Activated naive CD8-positive, alpha-beta T cell (primary cell): ENCODE data around the gene ARPC3.
A peak's percentile ranks its signal among the peaks of the same experiment; 100 is the strongest.
"Not testable (repeated sequence)": the region's sequence is repeated elsewhere in the genome, so short reads cannot be mapped to it uniquely, and the experiment has no call there.

Experiments
- H3K27ac Mint-ChIP-seq: one replicate; pipeline ENCODE4 v1.8.0; 2021; ENCODE audit warnings: mixed read lengths
- H3K27me3 Mint-ChIP-seq: one replicate; pipeline ENCODE4 v1.8.0; 2021; ENCODE audit warnings: mixed read lengths
- H3K36me3 Mint-ChIP-seq: one replicate; pipeline ENCODE4 v1.8.0; 2021; ENCODE audit warnings: mixed read lengths
- H3K4me1 Mint-ChIP-seq: one replicate; pipeline ENCODE4 v1.8.0; 2021; ENCODE audit warnings: low read depth, mixed read lengths
- H3K4me3 Mint-ChIP-seq: one replicate; pipeline ENCODE4 v1.8.0; 2021; ENCODE audit warnings: mild to moderate bottlenecking, mixed read lengths
- H3K9me3 Mint-ChIP-seq: one replicate; pipeline ENCODE4 v1.8.0; 2021; ENCODE audit warnings: low read depth, mixed read lengths

The ARPC3 gene

DNA sequence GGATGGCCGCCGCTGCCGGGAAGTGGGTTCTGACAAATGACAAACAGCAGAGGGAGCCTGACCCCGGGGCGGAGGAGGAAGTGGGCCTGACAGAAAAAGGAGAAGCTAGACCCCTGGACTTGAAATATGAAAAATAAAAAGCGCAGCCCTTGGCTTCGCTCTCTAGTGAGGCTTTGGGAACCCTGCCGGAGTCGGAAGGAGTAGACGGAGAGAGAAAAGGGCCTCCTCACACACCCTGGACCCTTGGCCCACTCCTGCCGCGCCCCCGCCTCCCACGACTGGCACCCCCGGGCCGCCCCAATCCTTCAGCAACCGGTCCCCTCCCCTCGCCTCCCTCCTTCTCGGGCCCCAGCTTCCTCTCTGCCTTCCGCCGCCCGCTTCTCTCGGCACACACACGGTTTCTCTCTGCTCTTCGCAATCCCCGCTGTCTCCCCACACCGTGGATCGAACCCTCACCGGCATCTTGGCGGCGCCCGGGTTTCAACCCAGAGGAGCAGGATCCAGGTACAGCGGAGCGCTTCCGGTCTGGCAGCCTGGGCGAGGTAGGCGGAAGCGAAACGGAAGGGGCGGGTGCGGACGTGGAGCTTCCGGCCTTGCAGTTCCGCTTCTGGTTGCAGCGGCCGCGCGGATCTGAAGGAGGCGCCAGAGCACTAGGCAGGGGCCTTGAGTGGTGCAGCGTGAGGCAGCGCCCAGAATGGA, at the start of gene ARPC3:
Gene ARPC3, minus strand, starts transcription at position 539 of the 699 bp plus-strand sequence. Its CDS starts 77 bp downstream, at position 462.
- H3K9me3 Mint-ChIP-seq: no peaks in the 10 kb centered on the region
- H3K27ac Mint-ChIP-seq: peak within 1 kb of the TSS; percentile 99
- H3K4me3 Mint-ChIP-seq: peak within 1 kb of the TSS; percentile 99
- H3K4me1 Mint-ChIP-seq: peaks cover 38% of the 10 kb centered on the region
- H3K27me3 Mint-ChIP-seq: no peaks in the 10 kb centered on the region
- H3K36me3 Mint-ChIP-seq: no peaks in the 10 kb centered on the region

DNA sequence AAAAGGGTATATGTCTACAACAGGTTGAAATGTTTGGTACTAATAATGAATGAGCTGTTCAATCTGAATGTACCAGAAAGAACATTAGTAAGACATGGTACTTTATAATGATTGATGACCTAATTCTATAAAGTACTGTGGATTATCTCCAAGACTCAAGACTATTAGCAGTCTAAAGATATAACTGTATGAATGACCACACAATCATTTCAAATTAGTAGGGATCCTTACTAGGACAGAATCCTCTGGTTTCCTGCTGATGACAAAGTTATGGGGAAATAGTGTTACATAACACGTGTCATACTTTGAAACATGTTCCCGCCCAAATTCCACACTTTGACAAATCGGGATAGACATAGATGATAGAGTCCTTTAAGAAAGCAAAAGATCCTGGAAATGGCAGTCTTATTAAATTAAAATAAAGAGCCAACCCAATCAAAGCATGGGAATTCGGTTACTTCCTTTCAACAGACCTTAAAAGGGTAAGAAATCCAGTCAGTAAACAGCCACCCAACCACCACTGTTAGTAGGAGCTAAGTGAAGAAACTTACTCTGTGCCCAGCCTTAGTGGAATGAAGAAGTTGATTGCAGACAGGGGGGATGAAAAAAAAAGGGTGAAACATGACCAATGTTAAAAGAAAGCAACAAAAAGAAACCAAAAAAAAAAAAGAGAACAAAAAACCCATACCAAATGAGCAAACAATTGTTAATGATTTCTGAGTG, 49.0 kb upstream of the ARPC3 start:
- H3K4me1 Mint-ChIP-seq: peaks cover 35% of the 10 kb centered on the region
- no peaks in the 10 kb centered on the region for H3K9me3 Mint-ChIP-seq
- peaks cover 7% of the 10 kb centered on the region for H3K36me3 Mint-ChIP-seq
- H3K27me3 Mint-ChIP-seq: no peaks in the 10 kb centered on the region
- peak overlapping the region; percentile 51 for H3K27ac Mint-ChIP-seq
- peak overlapping the region; percentile 69 for H3K4me3 Mint-ChIP-seq

GRCh38 chr12:110475426-110475825, 25.3 kb upstream of the ARPC3 start:
- Mint-ChIP-seq H3K9me3 (no peaks in the 10 kb centered on the region), H3K4me3 (no peak overlapping the region), H3K27ac (no peak overlapping the region), H3K27me3 (no peaks in the 10 kb centered on the region), H3K4me1 (peaks cover 11% of the 10 kb centered on the region), H3K36me3 (no peaks in the 10 kb centered on the region)

DNA sequence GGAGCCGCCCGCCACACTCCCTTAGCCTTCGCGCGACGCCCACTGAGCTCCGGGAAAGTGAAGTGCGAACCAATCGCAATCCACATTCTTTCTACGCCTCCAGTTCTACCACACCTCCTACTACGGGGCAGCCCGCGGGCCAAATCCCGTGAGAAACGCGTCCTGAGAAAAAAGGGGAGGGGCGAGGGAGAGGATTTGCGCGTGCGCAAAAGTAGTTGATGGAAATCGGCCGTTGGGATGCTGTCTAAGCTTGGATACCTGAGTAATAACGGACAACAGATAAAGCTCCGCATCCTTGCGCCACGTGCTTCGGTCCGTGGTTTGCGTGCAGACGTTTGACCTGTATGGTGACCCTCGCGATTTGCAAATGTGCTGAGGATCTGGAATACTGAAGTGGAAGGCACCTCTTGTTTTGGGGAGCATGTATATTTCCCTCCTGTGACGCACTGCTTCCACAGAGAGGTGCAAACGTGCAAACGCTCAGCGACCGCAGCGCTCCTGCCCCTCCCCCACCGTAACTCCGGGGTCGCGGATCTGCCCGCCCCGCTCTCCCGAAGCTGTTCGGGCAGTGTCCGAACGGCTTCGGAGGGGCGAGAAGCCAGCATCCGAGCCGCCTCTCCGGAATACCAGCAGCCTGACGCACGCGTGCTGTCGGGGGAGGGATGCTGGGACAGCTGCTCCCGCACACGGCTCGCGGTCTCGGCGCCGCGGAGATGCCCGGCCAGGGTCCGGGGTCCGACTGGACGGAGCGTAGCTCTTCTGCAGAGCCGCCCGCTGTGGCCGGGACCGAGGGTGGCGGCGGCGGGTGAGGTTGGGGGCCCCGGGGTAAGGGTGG, 18.3 kb upstream of the ARPC3 start, which contains the start of the genes FAM216A and GPN3:
Gene FAM216A, plus strand, starts transcription at position 632 of the 835 bp plus-strand sequence. Its CDS starts 31 bp downstream, at position 663.
Gene GPN3, minus strand, starts transcription at position 44 of the 835 bp plus-strand sequence. CDS start 54 bp downstream, outside the sequence.
- peaks cover 42% of the 10 kb centered on the region for H3K4me1 Mint-ChIP-seq
- H3K27ac Mint-ChIP-seq: peak within 1 kb of the TSS; percentile 99
- H3K27me3 Mint-ChIP-seq: no peaks in the 10 kb centered on the region
- peaks cover 3% of the 10 kb centered on the region for H3K36me3 Mint-ChIP-seq
- no peaks in the 10 kb centered on the region for H3K9me3 Mint-ChIP-seq
- peak within 1 kb of the TSS; percentile 100 for H3K4me3 Mint-ChIP-seq

DNA sequence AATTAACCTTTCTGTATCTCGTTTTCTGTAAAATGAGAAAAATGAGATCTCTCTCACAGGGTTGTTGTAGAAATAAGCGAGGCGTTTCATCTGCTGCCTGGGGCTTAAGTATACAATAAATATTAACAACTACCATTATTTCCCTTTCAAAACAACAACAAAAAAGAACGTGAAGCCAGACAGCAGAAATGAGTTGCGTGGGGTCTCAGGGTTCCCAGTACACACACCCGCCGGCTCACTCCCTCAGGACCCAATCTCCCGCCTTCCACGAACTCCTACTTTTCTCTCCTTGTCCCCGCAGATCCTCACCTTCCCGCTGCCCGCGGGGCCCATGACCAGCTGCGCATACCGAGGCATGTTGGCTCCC, 17.7 kb upstream of the ARPC3 start:
- Mint-ChIP-seq H3K36me3 (peaks cover 3% of the 10 kb centered on the region), H3K9me3 (no peaks in the 10 kb centered on the region), H3K27me3 (no peaks in the 10 kb centered on the region), H3K27ac (peak overlapping the region; percentile 99), H3K4me3 (peak overlapping the region; percentile 100), H3K4me1 (peaks cover 42% of the 10 kb centered on the region)

DNA sequence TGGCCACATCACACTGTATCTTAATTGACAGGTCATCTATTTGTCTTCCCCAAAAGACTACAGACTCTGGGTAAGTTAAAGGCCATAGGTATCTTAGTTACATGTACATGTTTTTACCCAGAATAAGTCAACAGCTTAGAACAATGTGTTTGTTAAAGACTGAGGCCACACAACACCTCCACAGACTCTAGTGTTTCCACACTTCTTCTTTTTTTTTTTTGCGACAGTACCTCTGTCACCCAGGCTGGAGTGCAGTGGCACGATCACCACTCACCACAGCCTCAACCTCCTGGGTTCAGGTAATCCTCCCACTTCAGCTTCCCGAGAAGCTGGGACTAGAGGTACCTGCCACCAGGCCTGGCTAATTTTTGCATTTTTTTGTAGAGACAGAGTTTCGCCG, 16.7 kb upstream of the ARPC3 start:
- Mint-ChIP-seq H3K27me3 (no peaks in the 10 kb centered on the region), H3K4me1 (peaks cover 46% of the 10 kb centered on the region), H3K27ac (no peak overlapping the region), H3K4me3 (peak overlapping the region; percentile 100), H3K9me3 (no peaks in the 10 kb centered on the region), H3K36me3 (peaks cover 6% of the 10 kb centered on the region)

GRCh38 chr12:110465765-110466164, 15.6 kb upstream of the ARPC3 start:
- not testable (repeated sequence) for H3K27me3 Mint-ChIP-seq, H3K36me3 Mint-ChIP-seq, H3K27ac Mint-ChIP-seq, H3K9me3 Mint-ChIP-seq
- Mint-ChIP-seq H3K4me1 (peaks cover 44% of the 10 kb centered on the region), H3K4me3 (peak overlapping the region; percentile 42)

DNA sequence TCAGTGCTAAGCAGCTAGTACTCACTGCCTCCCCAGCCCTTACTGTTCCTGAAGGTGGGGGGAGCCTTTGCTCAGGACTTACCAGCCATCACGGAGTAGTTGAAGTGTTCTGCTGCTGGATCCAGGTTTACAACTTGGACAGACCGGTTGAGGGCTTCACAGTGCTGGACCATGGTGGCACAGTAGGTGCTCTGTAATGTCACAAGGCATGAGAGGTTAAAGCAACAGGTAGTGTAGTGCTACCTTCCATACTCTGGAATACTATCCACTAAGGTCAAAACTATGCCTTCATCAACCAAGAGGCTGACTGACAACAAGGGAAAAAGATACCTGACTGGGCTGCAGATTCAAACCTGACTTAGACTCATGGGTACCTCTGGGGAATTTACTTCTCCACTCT, 14.9 kb upstream of the ARPC3 start:
- Mint-ChIP-seq H3K27ac (no peak overlapping the region), H3K4me1 (peaks cover 38% of the 10 kb centered on the region), H3K27me3 (no peaks in the 10 kb centered on the region), H3K36me3 (peaks cover 6% of the 10 kb centered on the region), H3K4me3 (no peak overlapping the region), H3K9me3 (no peaks in the 10 kb centered on the region)

- H3K36me3 Mint-ChIP-seq, H3K27ac Mint-ChIP-seq, H3K4me3 Mint-ChIP-seq, H3K9me3 Mint-ChIP-seq, H3K27me3 Mint-ChIP-seq: not testable (repeated sequence)
- H3K4me1 Mint-ChIP-seq: peaks cover 17% of the 10 kb centered on the region
These were observed 11.1 kb upstream of the ARPC3 start for GRCh38 chr12:110461189-110461588.

GRCh38 chr12:110458756-110459155, 8.6 kb upstream of the ARPC3 start:
- Mint-ChIP-seq H3K36me3 (peaks cover 5% of the 10 kb centered on the region), H3K9me3 (no peaks in the 10 kb centered on the region), H3K4me3 (no peak overlapping the region), H3K27ac (no peak overlapping the region), H3K27me3 (no peaks in the 10 kb centered on the region), H3K4me1 (peaks cover 6% of the 10 kb centered on the region)

DNA sequence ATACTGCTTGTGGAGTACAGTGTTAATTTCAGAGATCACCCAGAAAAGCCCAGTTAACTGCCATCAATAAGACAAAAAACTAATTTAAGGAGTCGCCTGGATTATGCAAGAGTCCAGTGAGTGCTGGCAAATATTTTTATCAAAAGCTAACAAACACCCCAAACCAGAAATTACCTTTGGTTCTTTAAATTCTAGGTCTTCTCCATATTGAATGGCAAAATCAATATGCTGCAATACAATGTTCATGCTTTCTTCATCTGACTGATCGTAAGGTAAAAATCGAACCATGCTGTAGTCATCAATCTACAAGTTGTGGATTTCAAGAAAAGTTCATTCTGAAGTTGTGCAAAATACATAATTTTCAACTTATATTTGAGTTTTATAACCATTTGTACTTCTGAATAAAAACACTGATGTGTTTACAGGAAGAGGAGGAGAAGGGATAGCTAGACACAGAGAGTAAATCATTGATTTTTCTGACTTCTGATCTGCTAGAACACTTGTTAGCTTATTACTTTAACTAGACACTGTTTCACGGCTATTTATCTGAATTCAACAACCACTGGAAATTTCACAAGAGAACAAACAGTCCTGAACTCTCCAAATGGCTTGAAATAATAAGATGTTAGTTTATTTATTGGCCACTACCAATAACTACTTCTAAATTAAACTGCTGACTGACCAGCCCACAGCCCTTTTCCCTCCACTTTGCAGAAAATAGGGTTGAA, 3.6 kb upstream of the ARPC3 start:
- Mint-ChIP-seq H3K36me3 (no peaks in the 10 kb centered on the region), H3K4me1 (peaks cover 14% of the 10 kb centered on the region), H3K27me3 (no peaks in the 10 kb centered on the region), H3K27ac (no peak overlapping the region), H3K4me3 (no peak overlapping the region), H3K9me3 (no peaks in the 10 kb centered on the region)

DNA sequence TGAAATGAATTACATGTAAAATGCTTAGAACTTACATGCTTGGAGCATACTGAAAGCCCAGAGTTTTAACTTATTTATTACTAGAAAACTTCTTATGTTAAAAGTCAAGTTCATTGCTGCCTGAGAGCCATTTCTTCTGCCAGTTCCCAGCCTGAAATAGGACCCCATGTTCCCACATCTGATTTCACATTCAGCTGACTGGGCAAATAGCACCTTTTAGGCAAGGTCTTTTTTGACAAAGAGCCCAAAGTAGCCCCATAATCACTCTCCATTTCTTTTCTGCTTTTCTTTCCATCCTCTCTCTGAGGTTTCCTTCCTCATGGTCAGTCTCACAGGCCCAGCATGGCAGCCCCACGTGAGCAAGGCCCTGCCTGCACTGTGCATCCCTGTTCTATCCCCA, 1.1 kb upstream of the ARPC3 start:
- no peaks in the 10 kb centered on the region for H3K36me3 Mint-ChIP-seq
- H3K4me1 Mint-ChIP-seq: peaks cover 33% of the 10 kb centered on the region
- H3K27ac Mint-ChIP-seq: peak overlapping the region; percentile 92
- H3K9me3 Mint-ChIP-seq: no peaks in the 10 kb centered on the region
- H3K27me3 Mint-ChIP-seq: no peaks in the 10 kb centered on the region
- H3K4me3 Mint-ChIP-seq: peak overlapping the region; percentile 86

DNA sequence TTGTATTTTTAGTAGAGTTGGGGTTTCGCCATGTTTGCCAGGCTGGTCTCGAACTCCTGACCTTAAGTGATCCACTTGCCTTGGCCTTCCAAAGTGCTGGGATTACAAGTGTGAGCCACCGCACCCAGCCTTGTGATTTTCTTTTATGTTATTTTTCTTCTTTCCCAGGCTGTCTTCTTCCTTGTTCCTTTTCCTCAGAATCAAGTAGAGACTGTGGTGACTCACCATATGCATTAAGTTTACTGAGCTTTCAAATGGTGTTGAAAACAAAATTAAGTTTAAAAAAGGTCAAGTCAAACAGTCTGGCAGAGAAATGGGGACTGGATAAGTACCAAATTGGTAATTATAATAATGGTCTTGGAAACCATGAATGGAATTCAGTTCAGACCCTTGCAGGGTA, 5.7 kb downstream of the ARPC3 start:
- Mint-ChIP-seq H3K9me3 (no peaks in the 10 kb centered on the region), H3K27me3 (no peaks in the 10 kb centered on the region), H3K4me3 (no peak overlapping the region), H3K27ac (peak overlapping the region; percentile 86), H3K36me3 (peaks cover 4% of the 10 kb centered on the region), H3K4me1 (peaks cover 34% of the 10 kb centered on the region)

GRCh38 chr12:110436231-110436630, 13.9 kb downstream of the ARPC3 start:
- H3K27ac Mint-ChIP-seq: no peak overlapping the region

More at GRCh38 chr12:110436231-110436630, 13.9 kb downstream of the ARPC3 start:
- Mint-ChIP-seq H3K4me1 (peaks cover 2% of the 10 kb centered on the region), H3K4me3 (no peak overlapping the region), H3K36me3 (peaks cover 2% of the 10 kb centered on the region), H3K27me3 (no peaks in the 10 kb centered on the region), H3K9me3 (no peaks in the 10 kb centered on the region)
